Natural killer cell treated with Interleukin-12 subunit alpha and Interleukin-12 subunit beta and Interleukin-15 and Interleukin-18, amount 100 ng/mL, for 72 hours (primary cell): Measurements from ENCODE around the gene PLEKHG4B. TPM values are rescaled to one million over a fixed set of nuclear protein-coding genes. Genes with fewer than 3 reads are reported as not detected.
"Not testable (repeated sequence)": the region's sequence is repeated elsewhere in the genome, so short reads cannot be mapped to it uniquely, and the experiment has no call there.

Source experiments
- ATAC-seq, 2 donors: fragments of 150-1000 bp; cut with Tn5 transposase in 1 of 2; sonication (Bioruptor Pico), chemical (Tn5 transposase) in 1 of 2; 2 replicates each; pipeline ENCODE4 v1.10.0; 2021
- DNase-seq: peaks from one replicate; pipeline ENCODE4 v3.0.0; 2022; ENCODE audit warnings: low spot score
- H3K27ac Mint-ChIP-seq, 2 donors: 1 replicate in 1 of 2; 2 replicates in 1 of 2; pipeline ENCODE4 v1.8.0; 2022; ENCODE audit warnings: mixed read lengths in 2 of 2, mild to moderate bottlenecking in 1 of 2, moderate library complexity in 1 of 2
- H3K27me3 Mint-ChIP-seq, 2 donors: 1 replicate in 1 of 2; 2 replicates in 1 of 2; pipeline ENCODE4 v1.8.0; 2022; ENCODE audit warnings: mixed read lengths in 2 of 2
- H3K36me3 Mint-ChIP-seq: one replicate; pipeline ENCODE4 v1.8.0; 2022; ENCODE audit warnings: mixed read lengths
- H3K4me1 Mint-ChIP-seq, 2 donors: 1 replicate in 1 of 2; 2 replicates in 1 of 2; pipeline ENCODE4 v1.8.0; 2022; ENCODE audit warnings: low read depth in 2 of 2, mixed read lengths in 2 of 2, mild to moderate bottlenecking in 1 of 2
- H3K4me3 Mint-ChIP-seq: one replicate; pipeline ENCODE4 v1.8.0; 2022; ENCODE audit warnings: mixed read lengths
- H3K9me3 Mint-ChIP-seq: 2 replicates; pipeline ENCODE4 v1.8.0; 2022; ENCODE audit warnings: mixed read lengths
- total RNA-seq, 2 donors: library from RNA; stranded (reverse); gene quantifications; one replicate each; pipeline ENCODE4 v1.2.3, GENCODE V29; 2022

The PLEKHG4B gene
- total RNA-seq, 2 donors from 2014 or later: not detected

DNA sequence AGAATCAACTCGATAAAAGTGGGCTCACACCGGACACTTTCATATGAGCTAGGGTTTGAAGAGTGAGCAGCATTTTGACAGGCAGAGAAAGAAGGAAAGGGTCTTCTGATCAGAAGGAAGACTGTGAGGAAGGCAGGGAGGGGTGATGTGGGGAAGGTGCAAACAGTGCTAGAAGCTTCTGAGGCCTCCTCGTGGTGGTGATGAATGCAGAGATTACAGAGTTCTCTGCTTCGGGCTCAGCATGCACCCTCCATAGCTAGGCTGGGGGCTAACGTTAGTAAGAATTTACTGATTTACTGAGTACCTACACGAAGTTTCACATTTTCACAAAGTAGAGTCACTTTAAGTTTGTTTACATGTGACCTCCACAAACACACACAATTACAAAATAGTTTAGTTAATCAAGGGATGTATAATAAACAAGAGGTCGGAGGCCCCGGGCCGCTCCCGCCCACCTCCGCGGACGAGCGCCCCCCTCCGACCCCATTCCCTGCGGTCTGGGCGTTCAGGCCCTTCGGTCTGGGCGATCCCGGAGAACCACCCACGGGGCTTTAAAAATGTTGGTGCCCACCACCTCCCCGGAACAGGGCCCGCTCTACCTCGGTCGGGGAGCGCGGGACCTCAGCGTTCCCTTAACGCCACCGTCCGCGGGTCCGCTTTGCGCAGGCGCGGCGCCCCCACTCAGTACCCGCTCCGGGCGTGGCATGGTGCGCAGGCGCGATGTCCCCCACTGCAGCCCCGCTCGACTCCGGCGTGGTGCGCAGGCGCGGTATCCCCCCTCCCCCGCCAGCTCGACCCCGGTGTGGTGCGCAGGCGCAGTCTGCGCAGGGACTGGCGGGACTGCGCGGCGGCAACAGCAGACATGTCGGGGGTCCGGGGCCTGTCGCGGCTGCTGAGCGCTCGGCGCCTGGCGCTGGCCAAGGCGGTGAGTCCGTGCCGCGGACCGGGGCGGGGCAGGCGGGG lies 125.8 kb downstream of the PLEKHG4B start, which contains the start of the genes CCDC127 and SDHA:
CCDC127 (minus strand) TSS at position 660 of the 963 bp plus-strand sequence. CDS start 1,304 bp downstream, outside the sequence.
SDHA (plus strand) TSS at position 827 of the 963 bp plus-strand sequence; CDS start at position 863, 36 bp downstream.
- peak; percentile 95 to 96 for ATAC-seq
- Mint-ChIP-seq H3K27ac (peak within 1 kb of the TSS; percentile 81 to 92), H3K4me1 (peaks cover 40 to 41% of the 10 kb centered on the region in 2 donors)

DNA sequence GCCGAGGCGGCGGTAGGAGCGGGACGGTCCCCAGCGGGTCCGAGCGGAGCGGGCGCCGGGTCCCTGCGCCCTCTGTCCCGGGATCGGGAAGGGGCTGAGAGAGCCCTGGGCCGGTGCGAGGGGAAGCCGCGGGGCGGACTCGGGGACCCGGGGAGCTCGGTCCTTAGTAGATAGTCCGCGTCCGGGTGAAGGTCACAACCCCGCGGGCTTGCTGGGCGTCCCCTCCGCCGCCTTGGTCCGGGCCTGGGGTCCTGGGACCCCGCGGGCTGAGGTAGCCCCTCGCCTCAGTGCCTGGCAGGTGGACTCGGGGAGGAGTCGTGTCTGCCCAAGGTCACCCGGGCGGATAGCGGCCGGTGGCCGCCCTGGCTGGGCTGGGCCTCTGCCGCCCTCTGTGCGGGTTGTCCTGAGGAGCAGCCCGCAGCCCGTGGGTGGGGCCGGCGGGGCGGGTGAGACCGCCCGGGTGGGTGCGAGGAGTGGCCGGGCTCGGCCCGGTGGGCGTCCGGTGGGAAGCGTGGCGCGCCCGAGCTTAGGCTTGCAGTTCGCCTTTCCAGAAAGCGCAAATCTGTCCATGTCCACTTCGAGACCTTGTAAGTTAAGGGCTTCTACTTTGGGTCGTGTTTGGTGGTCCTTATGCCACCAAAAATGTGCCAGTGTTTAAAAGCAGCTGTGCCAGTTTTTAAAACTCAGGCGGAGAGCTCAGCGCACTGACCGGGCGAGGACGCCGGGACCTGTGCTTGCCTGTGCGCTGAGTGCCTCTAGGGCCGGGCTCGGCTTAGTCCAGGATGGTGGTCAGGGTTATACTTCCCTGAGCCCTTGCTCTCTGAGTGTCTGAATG lies 126.7 kb downstream of the PLEKHG4B start:
- Mint-ChIP-seq H3K36me3 (no peaks in the 10 kb centered on the region), H3K27ac (peak overlapping the region; percentile 81 to 92), H3K4me1 (peaks cover 42 to 48% of the 10 kb centered on the region in 2 donors), H3K4me3 (peak overlapping the region; percentile 91), H3K9me3 (no peaks in the 10 kb centered on the region), H3K27me3 (no peaks in the 10 kb centered on the region)
- peak; percentile 57 for ATAC-seq
- DNase-seq: no peak

More for the DNA sequence above, 125.8 kb downstream of the PLEKHG4B start, which contains the start of the genes CCDC127 and SDHA:
- H3K36me3 Mint-ChIP-seq, H3K9me3 Mint-ChIP-seq, H3K27me3 Mint-ChIP-seq: not testable (repeated sequence)
- peak; percentile 98 for DNase-seq
- peak within 1 kb of the TSS; percentile 91 for H3K4me3 Mint-ChIP-seq

DNA sequence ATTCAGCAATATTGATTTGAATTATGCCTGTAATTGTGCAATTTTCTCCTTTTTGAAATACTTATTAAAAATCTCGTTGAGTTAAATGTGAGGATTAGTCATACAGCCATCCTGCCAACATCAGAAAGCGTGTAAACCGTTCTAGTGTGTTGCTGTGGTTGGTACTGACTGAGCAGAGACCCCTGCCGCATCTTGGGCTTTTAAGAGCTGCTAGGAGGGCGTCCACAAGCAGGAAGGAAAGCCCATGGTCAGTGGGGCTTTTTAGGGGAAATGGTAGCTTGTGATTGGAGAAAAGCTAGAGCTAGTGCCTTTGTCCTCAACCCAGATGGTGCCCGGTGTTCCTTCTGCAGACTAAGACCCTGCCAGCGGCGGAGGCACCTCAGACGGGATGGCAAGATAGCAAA lies 127.5 kb downstream of the PLEKHG4B start:
- Mint-ChIP-seq H3K27ac (peak overlapping the region; percentile 66 to 92), H3K36me3 (no peaks in the 10 kb centered on the region), H3K27me3 (no peaks in the 10 kb centered on the region), H3K4me1 (peaks cover 38 to 48% of the 10 kb centered on the region in 2 donors), H3K4me3 (peak overlapping the region; percentile 91), H3K9me3 (no peaks in the 10 kb centered on the region)
- DNase-seq: no peak
- ATAC-seq: peak in 1 of 2 donors; percentile 26

DNA sequence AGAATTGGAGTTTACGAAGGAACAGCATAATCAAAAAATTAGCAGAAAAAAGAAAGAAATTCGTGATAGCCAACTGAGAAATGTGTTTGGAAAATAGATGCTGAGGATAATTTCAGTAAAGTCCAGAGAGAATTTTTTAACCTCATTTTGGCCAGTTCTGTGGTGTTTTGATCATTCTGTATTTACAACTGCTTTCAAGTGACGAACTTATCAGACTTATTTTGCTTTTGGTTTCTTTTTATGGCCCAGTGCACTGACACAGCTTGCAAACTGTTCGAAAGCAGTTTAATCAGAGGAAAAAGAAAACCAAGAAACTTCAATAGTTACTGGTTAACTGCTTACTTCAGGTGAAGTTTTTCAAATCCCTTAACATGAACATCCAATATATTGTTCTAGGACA lies 128.0 kb downstream of the PLEKHG4B start:
- peaks cover 39 to 45% of the 10 kb centered on the region in 2 donors for H3K4me1 Mint-ChIP-seq
- ATAC-seq: no peak
- H3K4me3 Mint-ChIP-seq: peak overlapping the region; percentile 91
- no peaks in the 10 kb centered on the region for H3K9me3 Mint-ChIP-seq
- no peaks in the 10 kb centered on the region for H3K27me3 Mint-ChIP-seq
- H3K27ac Mint-ChIP-seq: peak overlapping the region; percentile 66 to 92
- no peak for DNase-seq
- peaks cover 4% of the 10 kb centered on the region for H3K36me3 Mint-ChIP-seq

DNA sequence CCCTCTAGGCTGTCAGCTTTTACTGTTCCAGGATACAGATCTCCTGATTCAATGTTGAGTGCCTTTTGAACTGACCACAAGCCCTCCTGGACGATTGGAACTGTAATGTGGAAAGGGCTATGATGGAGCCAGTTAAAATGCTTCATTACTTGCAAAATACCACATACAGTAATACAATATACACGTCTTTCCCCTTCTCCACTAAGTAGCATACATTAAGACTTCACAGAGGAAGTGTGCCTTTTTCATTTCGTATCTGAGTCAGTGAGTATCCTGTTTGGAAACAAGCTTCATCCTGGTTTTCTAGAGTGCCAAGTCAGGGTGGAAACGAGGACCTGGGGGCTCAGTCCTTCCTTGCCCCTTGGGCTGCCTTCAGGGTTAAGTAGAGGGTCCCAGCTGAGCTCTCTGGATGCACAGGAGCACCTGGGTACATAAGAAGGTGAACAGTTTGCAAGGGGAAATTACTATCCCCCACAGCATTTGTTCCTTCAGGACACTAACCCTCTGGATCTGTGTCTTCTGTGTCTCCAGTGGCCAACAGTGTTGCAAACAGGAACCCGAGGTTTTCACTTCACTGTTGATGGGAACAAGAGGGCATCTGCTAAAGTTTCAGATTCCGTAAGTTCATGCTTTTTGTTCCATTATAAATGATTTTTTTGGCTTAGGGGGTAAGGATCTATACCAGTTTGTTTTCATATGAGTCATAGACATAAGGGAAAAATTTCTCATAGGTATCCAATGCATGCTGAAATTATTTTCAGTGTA lies 131.2 kb downstream of the PLEKHG4B start:
- H3K9me3 Mint-ChIP-seq, ATAC-seq, H3K27me3 Mint-ChIP-seq, DNase-seq: not testable (repeated sequence)
- H3K27ac Mint-ChIP-seq: peak overlapping the region; percentile 49 to 85
- H3K4me3 Mint-ChIP-seq: peak overlapping the region; percentile 36
- H3K36me3 Mint-ChIP-seq: peaks cover 19% of the 10 kb centered on the region
- peaks cover 33 to 35% of the 10 kb centered on the region in 2 donors for H3K4me1 Mint-ChIP-seq

GRCh38 chr5:223791-224190 lies 131.8 kb downstream of the PLEKHG4B start:
- peak overlapping the region in 1 of 2 donors; percentile 85 for H3K27ac Mint-ChIP-seq
- H3K27me3 Mint-ChIP-seq: no peaks in the 10 kb centered on the region
- ATAC-seq (no peak), DNase-seq (no peak)
- H3K4me3 Mint-ChIP-seq: no peak overlapping the region
- H3K4me1 Mint-ChIP-seq: peaks cover 33 to 35% of the 10 kb centered on the region in 2 donors
- no peaks in the 10 kb centered on the region for H3K9me3 Mint-ChIP-seq
- H3K36me3 Mint-ChIP-seq: peaks cover 23% of the 10 kb centered on the region

GRCh38 chr5:225334-225733 lies 133.4 kb downstream of the PLEKHG4B start:
- no peaks in the 10 kb centered on the region for H3K9me3 Mint-ChIP-seq

GRCh38 chr5:227375-227774 lies 135.4 kb downstream of the PLEKHG4B start:
- ATAC-seq, DNase-seq, H3K4me3 Mint-ChIP-seq, H3K27me3 Mint-ChIP-seq, H3K27ac Mint-ChIP-seq, H3K9me3 Mint-ChIP-seq: not testable (repeated sequence)
- Mint-ChIP-seq H3K4me1 (peaks cover 11 to 15% of the 10 kb centered on the region in 2 donors), H3K36me3 (peaks cover 30% of the 10 kb centered on the region)

More at GRCh38 chr5:225334-225733, 133.4 kb downstream of the PLEKHG4B start:
- no peak for ATAC-seq
- no peak overlapping the region for H3K27ac Mint-ChIP-seq
- peaks cover 30% of the 10 kb centered on the region for H3K36me3 Mint-ChIP-seq
- H3K4me1 Mint-ChIP-seq: peaks cover 23 to 27% of the 10 kb centered on the region in 2 donors
- no peak overlapping the region for H3K4me3 Mint-ChIP-seq
- H3K27me3 Mint-ChIP-seq: no peaks in the 10 kb centered on the region
- DNase-seq: no peak

DNA sequence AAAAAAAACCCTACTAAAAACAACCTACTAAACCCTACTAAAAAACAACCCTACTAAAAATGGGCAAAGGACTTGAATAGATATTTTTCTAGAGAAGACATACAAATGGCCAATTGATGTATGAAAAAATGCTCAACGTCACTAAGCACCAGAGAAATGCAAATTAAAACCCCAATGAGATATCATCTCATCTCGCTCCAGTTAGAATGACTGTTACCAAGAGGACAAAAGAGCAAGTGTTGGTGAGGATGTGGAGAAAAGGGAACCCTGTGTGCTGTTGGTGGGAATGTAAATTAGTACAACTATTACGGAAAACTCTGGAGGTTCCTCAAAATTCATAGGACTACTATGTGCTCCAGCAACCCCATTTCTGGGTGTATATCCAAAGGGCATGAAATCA lies 136.9 kb downstream of the PLEKHG4B start:
- no peaks in the 10 kb centered on the region for H3K27me3 Mint-ChIP-seq
- H3K4me3 Mint-ChIP-seq: no peak overlapping the region
- H3K4me1 Mint-ChIP-seq: peaks cover 0 to 7% of the 10 kb centered on the region in 2 donors
- no peaks in the 10 kb centered on the region for H3K9me3 Mint-ChIP-seq
- DNase-seq (no peak), ATAC-seq (no peak)
- H3K27ac Mint-ChIP-seq: no peak overlapping the region
- peaks cover 35% of the 10 kb centered on the region for H3K36me3 Mint-ChIP-seq

DNA sequence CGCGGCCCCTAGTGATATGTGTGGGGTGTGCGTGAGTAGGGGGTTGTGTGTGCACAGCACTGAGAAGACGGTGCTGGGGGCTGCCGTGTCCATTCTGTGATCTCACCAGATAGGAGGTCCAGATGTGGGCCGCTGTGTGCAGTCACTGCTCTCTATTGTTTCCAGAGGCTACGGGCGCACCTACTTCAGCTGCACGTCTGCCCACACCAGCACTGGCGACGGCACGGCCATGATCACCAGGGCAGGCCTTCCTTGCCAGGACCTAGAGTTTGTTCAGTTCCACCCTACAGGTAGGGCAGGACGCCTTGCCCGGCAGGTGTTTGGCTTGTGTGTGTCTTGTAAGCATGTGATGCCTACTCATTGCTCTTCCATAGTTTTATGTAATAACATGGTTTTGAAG lies 138.7 kb downstream of the PLEKHG4B start:
- no peak for ATAC-seq
- Mint-ChIP-seq H3K4me3 (no peak overlapping the region), H3K4me1 (peaks cover 0 to 2% of the 10 kb centered on the region in 2 donors), H3K27me3 (no peaks in the 10 kb centered on the region), H3K27ac (no peak overlapping the region), H3K9me3 (no peaks in the 10 kb centered on the region), H3K36me3 (peaks cover 28% of the 10 kb centered on the region)
- no peak for DNase-seq

DNA sequence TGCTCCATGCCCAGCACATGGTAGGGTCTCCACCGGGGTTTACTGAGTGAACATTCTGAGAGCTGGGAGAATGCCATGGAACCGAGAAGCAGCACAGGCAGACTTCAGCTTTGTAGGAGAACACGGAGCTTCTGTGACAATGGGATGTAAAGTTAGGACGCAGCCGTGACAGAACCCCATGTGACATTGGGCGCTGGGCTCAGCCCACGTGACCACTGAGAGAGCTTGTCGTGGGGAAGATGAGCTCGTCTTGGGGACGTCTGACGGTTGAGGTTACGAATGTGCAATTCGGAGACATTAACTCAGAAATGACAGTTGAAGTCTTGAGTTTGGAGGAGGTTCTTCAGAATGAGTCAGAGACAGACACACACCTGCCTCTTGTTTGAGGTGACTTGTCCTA lies 139.7 kb downstream of the PLEKHG4B start:
- Mint-ChIP-seq H3K9me3 (no peaks in the 10 kb centered on the region), H3K27me3 (no peaks in the 10 kb centered on the region), H3K27ac (peak overlapping the region in 1 of 2 donors; percentile 43), H3K4me1 (no peaks in the 10 kb centered on the region), H3K4me3 (no peak overlapping the region), H3K36me3 (peaks cover 25% of the 10 kb centered on the region)
- no peak for DNase-seq
- no peak for ATAC-seq

DNA sequence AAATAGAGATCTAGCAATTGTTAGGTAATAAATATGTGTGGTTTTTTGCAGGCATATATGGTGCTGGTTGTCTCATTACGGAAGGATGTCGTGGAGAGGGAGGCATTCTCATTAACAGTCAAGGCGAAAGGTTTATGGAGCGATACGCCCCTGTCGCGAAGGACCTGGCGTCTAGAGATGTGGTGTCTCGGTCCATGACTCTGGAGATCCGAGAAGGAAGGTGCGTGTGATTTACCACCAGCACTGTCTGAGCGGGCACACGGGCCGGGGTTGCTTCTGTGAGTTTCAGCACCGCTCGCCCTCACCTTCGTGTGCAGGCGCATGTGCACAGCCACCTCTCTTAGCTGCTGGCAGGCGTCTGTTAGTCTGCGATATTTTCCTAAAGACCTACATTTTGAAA lies 141.5 kb downstream of the PLEKHG4B start:
- H3K4me1 Mint-ChIP-seq, H3K9me3 Mint-ChIP-seq, ATAC-seq, H3K4me3 Mint-ChIP-seq, DNase-seq, H3K27me3 Mint-ChIP-seq, H3K27ac Mint-ChIP-seq: not testable (repeated sequence)
- H3K36me3 Mint-ChIP-seq: peaks cover 15% of the 10 kb centered on the region

GRCh38 chr5:234450-234849 lies 142.5 kb downstream of the PLEKHG4B start:
- ATAC-seq: no peak
- peaks cover 6% of the 10 kb centered on the region for H3K36me3 Mint-ChIP-seq
- no peak overlapping the region for H3K27ac Mint-ChIP-seq

More at GRCh38 chr5:234450-234849, 142.5 kb downstream of the PLEKHG4B start:
- DNase-seq: no peak
- Mint-ChIP-seq H3K4me3 (no peak overlapping the region), H3K4me1 (no peaks in the 10 kb centered on the region), H3K27me3 (no peaks in the 10 kb centered on the region), H3K9me3 (no peaks in the 10 kb centered on the region)
